Glomerular endothelial cell (primary cell): ENCODE results near the gene ATP6V1D. TPM values are rescaled to one million over a fixed set of nuclear protein-coding genes. Genes with fewer than 3 reads are reported as not detected.
"Not testable (repeated sequence)": the region's sequence is repeated elsewhere in the genome, so short reads cannot be mapped to it uniquely, and the experiment has no call there.

ENCODE experiments used
- DNase-seq: peaks from one replicate; pipeline ENCODE4 v3.0.0-alpha.2; 2011; ENCODE audit warnings: low read depth, low spot score; ENCODE audit errors: extremely low read depth
- total RNA-seq: library from RNA; depleted of rRNA; stranded (reverse); fragments of >200 nt; gene quantifications from 2 replicates; pipeline ENCODE4 v1.2.3, GENCODE V29; 2015

Gene ATP6V1D
- total RNA-seq = 85.3 and 106 TPM in 2 replicates

GRCh38 chr14:67359775-67360469 is at the start of gene ATP6V1D, which contains the start of gene EIF2S1:
TSS of gene ATP6V1D (minus strand) at chr14:67359804. CDS start at chr14:67359698, 106 bp downstream.
TSS of gene EIF2S1 (plus strand) at chr14:67360328. CDS start at chr14:67364768, 4,440 bp downstream.
- peak; percentile 95 for DNase-seq

GRCh38 chr14:67408122-67408801 is 48.7 kb upstream of the ATP6V1D start:
- DNase-seq = not testable (repeated sequence)

- no peak for DNase-seq
Measured at GRCh38 chr14:67405771-67406170, 46.2 kb upstream of the ATP6V1D start.

- DNase-seq = no peak
Measured at GRCh38 chr14:67400434-67400833, 40.8 kb upstream of the ATP6V1D start.

- no peak for DNase-seq
Measured at GRCh38 chr14:67397536-67397935, 37.9 kb upstream of the ATP6V1D start.

GRCh38 chr14:67396381-67396970 is 36.9 kb upstream of the ATP6V1D start:
- DNase-seq = no peak

GRCh38 chr14:67395876-67396189 is 36.2 kb upstream of the ATP6V1D start:
- peak; percentile 44 for DNase-seq

- DNase-seq = no peak
Measured at GRCh38 chr14:67395086-67395875, 35.7 kb upstream of the ATP6V1D start.

- DNase-seq = no peak
Measured at GRCh38 chr14:67393689-67394088, 34.1 kb upstream of the ATP6V1D start.

GRCh38 chr14:67392800-67393199 is 33.2 kb upstream of the ATP6V1D start:
- DNase-seq = no peak

- DNase-seq = no peak
Measured at GRCh38 chr14:67392123-67392522, 32.5 kb upstream of the ATP6V1D start.

- no peak for DNase-seq
Measured at GRCh38 chr14:67391268-67391667, 31.7 kb upstream of the ATP6V1D start.

- no peak for DNase-seq
Measured at GRCh38 chr14:67389811-67390534, 30.4 kb upstream of the ATP6V1D start.

GRCh38 chr14:67389275-67389674 is 29.7 kb upstream of the ATP6V1D start:
- DNase-seq = no peak

GRCh38 chr14:67387195-67387594 is 27.6 kb upstream of the ATP6V1D start:
- DNase-seq = no peak

GRCh38 chr14:67385618-67386017 is 26.0 kb upstream of the ATP6V1D start:
- DNase-seq = no peak

GRCh38 chr14:67385120-67385519 is 25.5 kb upstream of the ATP6V1D start:
- DNase-seq = no peak

GRCh38 chr14:67377916-67378315 is 18.3 kb upstream of the ATP6V1D start:
- no peak for DNase-seq

- no peak for DNase-seq
Measured at GRCh38 chr14:67373347-67373746, 13.7 kb upstream of the ATP6V1D start.

GRCh38 chr14:67372833-67373232 is 13.2 kb upstream of the ATP6V1D start:
- DNase-seq = no peak
